IPS-NIHi11 (cell line): ENCODE data around the gene LMLN.
A peak's percentile ranks its signal among the peaks of the same experiment; 100 is the strongest.
"Not testable (repeated sequence)": the region's sequence is repeated elsewhere in the genome, so short reads cannot be mapped to it uniquely, and the experiment has no call there.

Source experiments
- DNase-seq: peaks from one replicate; pipeline ENCODE4 v3.0.0; 2012; ENCODE audit warnings: mixed read lengths, low spot score

Gene LMLN

DNA sequence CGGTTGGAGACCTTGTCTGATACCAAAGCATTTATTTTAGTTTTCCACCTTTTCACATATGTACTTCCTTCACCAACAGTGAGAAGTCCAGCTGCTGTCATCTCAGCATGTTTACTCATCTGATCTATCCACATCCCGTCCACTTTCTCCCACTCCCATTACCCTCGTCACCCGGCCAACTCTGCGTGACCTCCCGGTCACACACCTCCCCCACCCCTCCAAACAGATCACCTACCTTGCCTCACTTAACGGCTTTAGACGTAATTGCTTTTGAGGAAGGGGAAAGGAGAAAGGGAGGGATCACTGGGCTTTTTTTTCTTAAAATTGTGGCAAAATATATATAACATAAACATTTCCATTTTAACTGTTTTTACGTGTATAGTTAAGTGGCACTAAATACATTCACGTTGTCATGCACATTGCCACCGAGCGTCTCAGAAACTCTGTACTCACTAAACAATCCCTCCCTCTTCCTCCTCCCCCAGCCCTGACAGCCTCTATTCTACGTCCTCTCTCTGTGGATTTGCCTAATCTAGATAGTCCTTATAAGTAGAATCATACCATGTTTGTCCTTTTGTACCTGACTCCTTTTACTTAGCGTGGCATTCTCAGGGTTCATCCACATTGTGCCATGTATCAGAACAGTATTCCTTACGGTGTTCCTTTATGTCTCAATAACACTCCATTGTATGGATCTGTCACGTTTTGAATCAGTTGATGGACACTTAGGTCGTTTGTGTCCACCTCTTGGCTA, 67.2 kb downstream of the LMLN start:
- DNase-seq = no peak

- DNase-seq = no peak
These were observed 67.9 kb downstream of the LMLN start for GRCh38 chr3:198027799-198028390.

DNA sequence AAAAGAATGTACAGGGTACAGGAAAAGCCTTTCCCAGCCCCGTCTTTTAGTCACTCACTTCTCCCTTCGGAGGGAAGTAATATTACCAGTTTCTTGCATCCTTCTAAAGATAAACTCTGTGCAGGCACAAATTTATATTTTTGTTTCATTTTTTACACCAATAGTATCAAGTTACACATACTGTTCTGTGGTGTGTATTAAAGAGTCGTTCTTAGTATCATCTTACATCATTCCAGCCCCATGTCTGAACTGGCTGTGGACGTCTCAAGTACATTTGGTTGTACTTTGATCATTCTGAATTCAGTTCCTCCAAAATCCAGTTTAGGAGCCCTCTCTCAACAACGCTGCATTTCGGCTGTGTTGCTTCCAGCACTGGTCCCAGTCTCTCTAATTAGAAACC, 68.7 kb downstream of the LMLN start:
- DNase-seq = no peak

DNA sequence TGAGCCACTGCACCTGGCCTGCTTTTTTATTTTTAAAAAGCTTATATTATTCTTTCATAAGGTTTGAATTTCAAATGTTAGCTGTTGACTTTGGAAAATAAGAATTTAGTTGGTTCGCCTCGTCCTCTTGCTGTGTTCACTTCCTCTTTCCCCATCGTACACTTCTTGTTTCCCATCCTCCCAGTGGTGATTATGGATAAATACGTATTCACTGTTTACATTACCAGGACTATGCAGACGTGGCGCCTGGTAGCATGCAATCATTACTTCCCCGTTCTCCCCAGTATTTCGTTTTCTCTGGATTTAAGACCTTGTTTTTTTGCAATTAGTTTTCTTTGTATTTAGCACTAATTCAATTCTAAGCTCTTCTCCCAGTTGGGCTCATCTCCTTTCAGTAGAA, 70.1 kb downstream of the LMLN start:
- no peak for DNase-seq

- no peak for DNase-seq
These were observed 70.7 kb downstream of the LMLN start for GRCh38 chr3:198030726-198031125.

GRCh38 chr3:198032039-198032936, 72.3 kb downstream of the LMLN start:
- no peak for DNase-seq

GRCh38 chr3:198043119-198043518, 83.1 kb downstream of the LMLN start:
- no peak for DNase-seq

DNA sequence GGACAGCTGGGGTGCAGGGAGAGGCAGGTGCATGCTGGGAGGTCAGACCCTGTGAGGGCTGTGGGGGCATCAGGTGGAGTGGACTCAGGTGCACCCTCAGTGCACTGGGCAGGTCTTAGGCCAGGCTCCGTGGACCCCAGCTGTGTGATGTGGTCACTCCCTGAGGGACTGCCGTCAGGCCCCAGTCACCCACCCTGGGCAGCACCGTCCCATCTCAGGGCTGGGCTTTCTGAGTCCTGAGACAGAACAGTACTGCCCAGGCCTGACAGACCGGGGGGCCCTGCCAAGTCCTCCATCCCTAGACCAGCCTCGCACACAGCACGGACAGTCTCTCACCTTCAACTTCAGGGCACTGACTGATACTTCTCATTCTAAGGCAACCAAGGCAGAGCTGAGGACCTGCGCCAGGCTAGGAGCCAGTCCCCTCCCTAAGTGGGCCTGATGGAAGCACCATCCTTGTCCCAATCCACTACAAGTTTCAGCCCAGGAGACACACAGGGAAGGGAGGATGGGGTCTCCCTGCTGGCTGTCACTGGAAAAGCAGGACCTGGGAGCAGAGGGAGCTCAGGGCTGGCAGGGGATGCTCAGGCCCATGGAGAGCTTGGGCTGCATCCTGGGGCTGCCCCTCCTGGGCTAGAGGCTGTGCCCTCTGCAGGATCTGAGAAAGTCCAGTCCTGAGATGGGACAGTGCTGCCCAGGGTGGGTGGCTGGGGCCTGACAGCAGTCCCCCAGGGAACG, 86.3 kb downstream of the LMLN start:
- DNase-seq = peak; percentile 20

GRCh38 chr3:198048445-198048844, 88.4 kb downstream of the LMLN start:
- DNase-seq = no peak

DNA sequence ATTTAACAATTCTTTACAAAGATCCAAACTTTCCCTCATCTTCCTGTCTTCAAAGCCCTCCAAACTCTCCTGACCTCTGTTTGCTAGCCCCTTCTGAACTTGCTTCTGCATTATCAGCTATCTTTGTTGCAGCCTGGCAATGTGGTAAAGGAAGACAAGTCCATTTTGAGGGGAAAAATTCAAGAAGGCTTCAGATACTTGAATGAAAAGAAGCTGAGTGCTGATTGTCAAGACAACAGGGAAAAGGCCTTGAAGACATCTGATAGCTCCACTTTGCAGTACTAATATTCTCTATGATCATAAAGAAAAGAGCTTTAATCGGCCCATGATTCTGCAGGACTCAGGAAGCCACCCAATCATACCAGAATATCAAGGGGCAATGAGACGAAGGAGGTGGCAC, 91.8 kb downstream of the LMLN start:
- DNase-seq = no peak

DNA sequence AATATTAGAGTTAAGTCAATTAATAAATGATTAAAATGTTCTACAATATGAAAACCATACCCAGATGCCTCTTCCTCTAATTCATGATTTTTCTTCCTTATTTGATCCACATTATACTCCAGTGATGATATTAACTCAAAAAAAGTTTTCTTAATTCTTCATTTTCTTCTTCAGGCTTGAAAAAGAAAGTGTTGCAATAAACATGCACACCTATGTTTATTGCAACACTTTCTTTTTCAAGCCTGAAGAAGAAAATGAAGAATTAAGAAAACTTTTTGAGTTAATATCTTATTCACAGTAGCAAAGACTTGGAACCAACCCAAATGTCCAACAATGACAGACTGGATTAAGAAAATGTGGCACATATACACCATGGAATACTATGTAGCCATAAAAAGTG, 93.4 kb downstream of the LMLN start:
- DNase-seq = not testable (repeated sequence)

DNA sequence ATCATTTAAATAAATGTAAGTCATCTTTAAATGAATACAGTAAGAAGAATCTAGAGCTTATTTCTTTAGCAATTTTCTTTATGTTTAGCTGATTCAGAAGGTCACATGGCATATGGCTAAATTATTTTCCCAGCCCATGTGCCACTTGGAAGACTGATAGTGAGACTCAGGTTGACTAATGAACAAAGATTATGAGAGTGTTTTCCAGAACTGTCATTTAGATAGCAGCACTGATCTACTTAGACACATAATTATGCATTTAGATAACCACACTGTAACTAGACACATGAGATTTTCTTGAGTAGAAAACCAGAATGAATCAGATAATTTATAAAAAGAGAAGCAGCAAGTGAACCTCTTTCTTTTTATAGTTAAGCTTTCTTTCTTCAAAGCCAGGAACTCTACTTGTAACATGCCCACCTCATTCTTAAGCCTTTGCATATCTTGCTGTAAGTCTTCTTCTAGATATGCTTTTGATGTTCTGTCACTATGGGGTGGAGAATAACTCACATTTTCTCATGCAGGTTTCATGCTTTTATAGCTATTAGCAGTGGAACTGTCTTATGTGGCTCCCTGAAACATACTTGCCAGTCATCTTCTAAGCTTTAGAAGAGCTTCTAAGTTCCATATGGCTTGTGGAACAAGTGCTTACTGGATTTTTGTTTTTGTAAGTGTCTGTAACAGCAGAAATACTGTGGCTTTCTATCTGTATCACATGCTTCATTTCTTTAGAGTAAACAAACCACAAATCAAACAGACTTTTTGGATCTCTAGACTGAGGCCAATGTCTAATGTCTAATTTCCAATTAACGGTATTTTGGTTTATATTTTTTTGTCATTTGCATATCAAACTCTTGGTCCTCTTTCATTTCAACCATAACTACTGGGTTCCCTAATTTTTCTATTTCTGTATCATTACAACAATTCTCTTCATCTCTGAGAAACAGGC, 101.4 kb downstream of the LMLN start:
- DNase-seq = no peak

DNA sequence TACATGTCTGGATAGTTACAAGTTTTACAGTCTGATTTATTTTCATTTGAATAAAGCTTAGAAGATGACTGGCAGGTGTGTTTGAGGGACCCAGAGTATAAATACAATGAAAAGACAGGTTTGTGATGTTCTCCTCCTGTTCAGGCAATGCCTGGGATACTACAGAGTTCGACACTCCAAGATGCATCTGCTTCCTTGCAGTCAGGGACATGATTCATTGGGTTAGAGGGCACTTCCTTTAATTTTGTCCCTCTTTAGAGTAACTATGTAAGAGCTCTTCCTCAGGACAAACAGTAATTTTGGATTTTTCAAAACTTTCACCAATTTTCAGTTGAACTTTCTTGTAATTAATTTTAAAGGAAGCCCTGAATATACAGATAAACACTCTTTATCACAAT, 102.0 kb downstream of the LMLN start:
- DNase-seq = no peak

GRCh38 chr3:198064420-198064819, 104.4 kb downstream of the LMLN start:
- DNase-seq = no peak

DNA sequence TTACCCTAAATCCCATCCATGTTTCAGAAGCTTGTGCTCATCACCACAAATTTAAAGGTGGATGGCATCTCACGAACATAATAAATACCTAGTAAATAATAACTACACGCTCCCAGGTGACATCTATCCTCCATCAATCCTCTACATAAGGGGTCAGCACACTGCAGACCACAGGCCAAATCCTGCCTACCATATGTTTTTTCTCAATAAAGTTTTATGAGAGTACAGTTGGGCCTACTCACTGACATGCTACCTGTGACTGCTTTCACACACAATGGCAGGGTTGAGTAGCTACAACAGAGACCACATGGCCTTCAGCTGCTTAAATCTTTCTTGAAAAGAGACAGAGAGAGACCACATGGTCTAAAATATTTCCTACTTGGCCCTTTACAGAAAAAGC, 105.9 kb downstream of the LMLN start:
- no peak for DNase-seq

- DNase-seq = no peak
These were observed 107.4 kb downstream of the LMLN start for GRCh38 chr3:198067416-198067815.

DNA sequence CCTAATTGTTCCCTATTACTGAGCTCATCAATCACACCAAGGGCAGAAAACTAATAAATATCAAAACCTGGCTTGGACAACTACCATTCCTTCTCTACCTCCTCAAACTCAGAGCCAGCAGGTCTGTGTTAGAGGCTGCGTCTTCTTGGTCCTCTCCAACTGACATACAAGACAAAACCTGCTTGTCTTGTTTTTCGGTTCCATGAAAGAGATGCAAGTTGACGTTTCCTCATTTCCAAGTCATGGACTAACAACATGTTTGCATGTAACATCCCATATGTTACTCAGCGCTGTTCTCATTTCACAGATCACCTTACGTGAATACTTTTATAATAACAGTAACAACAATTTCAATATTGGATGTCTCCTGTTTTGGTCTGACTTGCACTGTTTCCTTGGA, 110.9 kb downstream of the LMLN start:
- DNase-seq = no peak

GRCh38 chr3:198071602-198072287, 111.7 kb downstream of the LMLN start:
- peak; percentile 29 for DNase-seq

DNA sequence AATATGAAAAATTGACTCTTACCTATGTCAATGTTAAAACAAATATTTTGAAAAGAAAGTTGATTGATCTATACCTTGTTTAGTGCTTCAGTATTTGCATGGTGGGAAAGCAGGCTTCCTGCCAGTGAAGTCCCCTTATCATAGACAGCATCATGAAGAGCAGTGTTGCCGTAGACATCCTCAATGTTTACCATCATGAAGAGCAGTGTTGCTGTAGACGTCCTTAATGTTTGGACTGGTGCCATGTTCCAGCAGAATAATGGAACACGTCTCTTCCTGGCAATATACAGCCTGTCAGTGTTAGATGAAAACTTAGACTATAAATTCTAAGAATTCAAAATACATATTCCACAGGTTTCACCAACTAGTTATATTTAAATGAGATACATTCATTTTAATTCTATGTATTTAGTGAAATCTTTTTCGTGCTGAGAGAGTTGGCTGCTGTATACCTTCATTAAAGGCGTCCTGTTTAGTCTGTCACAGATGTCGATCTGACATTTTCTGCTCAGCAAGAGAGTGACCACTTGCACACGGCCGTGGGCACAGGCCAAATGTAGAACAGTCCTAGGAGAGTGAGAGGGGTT, 116.8 kb downstream of the LMLN start:
- no peak for DNase-seq
